Measurements from ENCODE around the gene WFIKKN2.

Gene WFIKKN2

DNA sequence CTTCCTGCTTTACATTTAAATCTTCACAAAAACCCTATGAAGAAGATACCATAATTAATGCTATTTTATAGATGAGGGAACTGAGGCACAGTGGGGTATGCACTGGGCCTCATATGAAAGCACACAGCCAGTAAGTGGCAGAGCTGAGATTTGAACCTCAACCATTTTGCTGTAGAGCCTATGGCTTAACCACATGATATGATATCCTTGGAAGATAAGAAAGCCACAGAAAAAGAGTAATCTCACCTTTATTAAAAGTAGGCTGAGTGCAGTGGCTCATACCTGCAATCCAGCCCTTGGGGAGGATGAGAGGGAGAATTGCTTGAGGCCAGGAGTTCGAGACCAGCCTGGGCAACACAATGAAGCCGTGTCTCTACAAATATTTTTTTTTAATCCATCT lies 45.8 kb downstream of the WFIKKN2 start:
- no peak for DNase-seq

- DNase-seq, result no peak
These were observed 47.5 kb downstream of the WFIKKN2 start for GRCh38 chr17:50882851-50883250.

- DNase-seq, result no peak
These were observed 48.6 kb downstream of the WFIKKN2 start for GRCh38 chr17:50883850-50884438.

- DNase-seq, result no peak
These were observed 49.3 kb downstream of the WFIKKN2 start for GRCh38 chr17:50884439-50885311.

DNA sequence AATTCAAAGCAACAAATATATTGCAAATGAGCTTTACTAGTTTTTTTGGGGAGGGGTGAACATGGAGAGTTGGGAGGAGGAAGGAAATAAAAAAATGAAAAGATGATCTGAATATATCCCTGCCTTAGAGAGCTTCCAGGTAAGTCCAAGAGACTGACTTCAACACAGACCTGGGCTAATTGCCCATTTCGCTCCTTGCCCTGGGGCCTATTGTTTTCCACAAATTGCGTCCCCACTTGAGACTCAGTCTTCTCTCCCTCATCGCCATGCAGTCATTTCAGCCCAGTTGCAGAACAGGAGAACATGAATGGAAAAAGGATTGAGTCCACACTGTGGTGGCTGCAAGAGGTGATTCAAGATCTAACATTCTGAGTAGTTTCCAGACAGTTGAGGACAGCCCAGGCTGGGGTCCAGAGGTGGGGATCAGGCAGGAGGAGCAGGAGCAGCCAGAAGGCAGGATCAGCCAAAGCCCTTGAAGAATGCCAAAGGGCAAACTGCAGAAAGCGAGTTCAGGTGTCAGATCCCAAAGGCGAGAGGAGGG lies 52.4 kb downstream of the WFIKKN2 start:
- no peak for DNase-seq

- DNase-seq, result no peak
These were observed 54.2 kb downstream of the WFIKKN2 start for GRCh38 chr17:50889528-50890118.

DNA sequence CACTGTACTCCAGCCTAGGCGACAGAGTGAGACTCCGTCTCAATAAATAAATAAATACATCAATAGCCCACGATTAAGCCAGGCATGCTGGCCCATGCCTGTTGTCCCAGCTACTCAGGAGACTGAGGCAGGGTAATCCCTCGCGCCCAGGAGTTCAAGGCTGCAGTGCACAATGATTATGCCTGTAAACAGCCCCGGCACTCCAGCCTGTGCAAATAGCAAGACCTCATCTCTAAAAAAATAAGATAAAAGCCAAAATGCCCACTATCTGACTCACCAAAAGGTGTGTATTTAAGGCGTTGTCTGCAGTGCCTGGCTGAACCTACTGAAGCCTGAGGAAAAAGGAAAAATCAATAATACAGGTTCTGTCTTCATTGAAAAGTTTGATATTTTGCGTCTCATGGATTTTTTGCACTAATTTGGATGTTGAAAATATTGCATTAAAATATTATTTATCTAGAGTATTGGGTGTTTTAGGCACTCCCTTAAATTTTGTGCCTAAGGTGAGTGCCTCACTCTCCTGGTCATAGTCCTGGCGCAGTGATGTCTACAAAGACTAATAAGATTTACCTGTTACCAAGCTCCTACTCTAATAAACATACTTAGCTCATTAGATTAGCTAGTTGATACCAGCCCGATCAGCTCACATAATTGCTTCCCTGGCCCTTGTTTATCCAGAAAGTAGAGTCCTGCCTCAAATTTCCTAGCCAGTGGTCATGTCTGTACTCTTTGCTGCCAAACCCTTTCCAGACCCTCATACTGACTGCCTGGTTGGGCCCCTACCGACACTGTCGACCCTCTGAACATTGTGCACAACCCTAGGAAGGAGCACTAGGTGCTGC lies 55.5 kb downstream of the WFIKKN2 start:
- DNase-seq, result no peak

DNA sequence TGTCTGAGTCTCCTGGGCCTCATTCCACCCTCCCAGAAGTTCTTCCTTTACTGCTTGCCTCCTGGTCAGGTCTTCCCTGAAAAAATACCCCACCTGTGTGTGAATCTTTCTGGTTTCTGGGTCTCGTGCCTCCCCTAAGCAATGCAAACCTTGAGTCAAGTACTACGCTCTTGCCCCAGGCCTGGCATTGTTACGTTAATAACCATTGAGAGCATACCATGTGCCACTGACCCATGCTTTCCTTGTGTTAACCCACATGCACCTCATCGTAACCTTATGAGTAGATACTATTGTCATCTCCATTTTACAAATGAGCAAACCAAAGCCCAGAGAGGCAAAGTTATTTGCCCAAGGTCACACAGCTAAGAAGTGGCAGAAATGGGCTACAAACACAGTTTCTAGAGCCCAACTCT lies 56.2 kb downstream of the WFIKKN2 start:
- no peak for DNase-seq
